Measurements from ENCODE around the gene ITIH3.

- TF ChIP-seq CTCF (conservative IDR thresholded peaks at IDR 0.05) (no peak), ZFX (IDR thresholded peaks at IDR 0.05) (no peak)
These were observed 8.0 kb upstream of the ITIH3 start for GRCh38 chr3:52786330-52787215.

All from C4-2B (cell line).